Erythroblast (primary cell): Measurements from ENCODE around the gene ZNF189.

Source experiments
- GATA1 ChIP-seq: IDR thresholded peaks from 2 replicates; pipeline ENCODE4 v1.6.1; 2011; ENCODE audit warnings: low read depth, mild to moderate bottlenecking, control low read depth, low read length, moderate library complexity
- POLR2A ChIP-seq: IDR thresholded peaks from 2 replicates; pipeline ENCODE4 v1.6.1; 2011; ENCODE audit warnings: mild to moderate bottlenecking, low read length

DNA sequence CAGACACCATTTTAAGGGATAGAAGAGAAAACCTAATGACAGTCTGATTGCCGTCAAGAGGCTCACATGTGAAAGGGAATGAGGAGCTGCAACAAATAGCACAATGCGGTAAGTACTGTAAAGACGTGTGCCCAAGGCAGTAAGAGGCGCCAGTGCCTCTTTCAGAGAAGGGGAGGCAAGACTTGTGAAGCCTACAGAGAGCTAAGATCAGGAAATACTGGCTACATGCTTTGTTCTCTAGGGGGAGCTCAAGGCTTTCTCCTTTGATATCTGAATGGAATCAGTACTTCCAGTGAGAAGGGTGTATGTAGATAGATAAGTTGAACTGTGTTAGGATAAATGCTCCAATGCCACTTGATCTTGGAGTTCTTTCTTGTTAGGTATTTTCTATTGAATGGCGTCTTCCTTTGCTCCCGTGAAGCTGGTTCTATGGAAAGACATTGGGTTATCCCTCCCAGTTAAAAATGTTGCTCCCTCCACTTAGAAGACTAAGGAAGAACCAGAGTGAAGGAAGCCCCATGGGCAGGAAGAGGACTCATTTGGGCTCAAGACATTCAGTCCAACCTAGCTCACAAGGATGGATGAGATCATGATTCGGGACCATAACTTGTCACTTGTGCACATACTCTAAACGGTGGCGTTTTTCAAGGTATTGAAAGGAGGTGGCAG, 60.4 kb downstream of the ZNF189 start:
- TF ChIP-seq POLR2A, result no peak
- no peak for TF ChIP-seq GATA1
